Neural progenitor cell (in vitro differentiated cells): Measurements from ENCODE around the gene SLC15A1.
A peak's percentile ranks its signal among the peaks of the same experiment; 100 is the strongest.

ENCODE experiments used
- EZH2 ChIP-seq: fragments of 200-600 bp; sonication (generic); IDR thresholded peaks from 2 replicates; pipeline ENCODE4 v1.6.1; 2017; ENCODE audit warnings: antibody characterized with exemption, mild to moderate bottlenecking, moderate library complexity
- EZH2phosphoT487 ChIP-seq: fragments of 200-600 bp; sonication (generic); IDR thresholded peaks from 2 replicates; pipeline ENCODE4 v1.6.1; 2017; ENCODE audit warnings: antibody characterized with exemption
- TF ChIP-seq, protein P1 (sequence below): fragments of 200-600 bp; sonication (generic); IDR thresholded peaks from 2 replicates; pipeline ENCODE4 v1.5.1; 2017; ENCODE audit warnings: antibody characterized with exemption, mild to moderate bottlenecking

DNA sequence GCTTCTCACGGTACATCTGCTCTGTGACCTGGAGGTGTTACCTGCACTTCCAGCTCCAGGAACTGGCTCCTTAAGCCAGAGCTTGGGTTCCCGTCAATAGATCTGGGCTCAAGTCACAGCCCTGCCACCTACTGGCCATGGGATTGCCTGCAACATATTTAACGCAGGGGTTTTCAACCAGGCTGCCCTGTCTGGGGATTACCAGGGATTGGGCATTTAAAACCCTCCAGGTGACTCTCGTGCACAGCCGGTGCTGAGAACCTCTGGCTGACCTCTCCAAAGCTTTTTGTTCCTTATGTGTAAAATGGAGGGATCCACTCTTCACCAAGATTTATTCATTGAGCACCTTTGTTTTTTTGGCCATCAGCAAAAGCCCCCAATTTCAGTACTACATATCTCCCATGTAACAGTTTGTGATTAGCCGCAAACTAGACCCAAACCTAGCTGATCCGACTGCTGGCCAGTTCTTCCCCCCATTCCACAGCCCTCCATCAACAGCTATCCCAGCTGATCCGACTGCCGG, 98.9 kb downstream of the SLC15A1 start:
- TF ChIP-seq, protein P1, sequence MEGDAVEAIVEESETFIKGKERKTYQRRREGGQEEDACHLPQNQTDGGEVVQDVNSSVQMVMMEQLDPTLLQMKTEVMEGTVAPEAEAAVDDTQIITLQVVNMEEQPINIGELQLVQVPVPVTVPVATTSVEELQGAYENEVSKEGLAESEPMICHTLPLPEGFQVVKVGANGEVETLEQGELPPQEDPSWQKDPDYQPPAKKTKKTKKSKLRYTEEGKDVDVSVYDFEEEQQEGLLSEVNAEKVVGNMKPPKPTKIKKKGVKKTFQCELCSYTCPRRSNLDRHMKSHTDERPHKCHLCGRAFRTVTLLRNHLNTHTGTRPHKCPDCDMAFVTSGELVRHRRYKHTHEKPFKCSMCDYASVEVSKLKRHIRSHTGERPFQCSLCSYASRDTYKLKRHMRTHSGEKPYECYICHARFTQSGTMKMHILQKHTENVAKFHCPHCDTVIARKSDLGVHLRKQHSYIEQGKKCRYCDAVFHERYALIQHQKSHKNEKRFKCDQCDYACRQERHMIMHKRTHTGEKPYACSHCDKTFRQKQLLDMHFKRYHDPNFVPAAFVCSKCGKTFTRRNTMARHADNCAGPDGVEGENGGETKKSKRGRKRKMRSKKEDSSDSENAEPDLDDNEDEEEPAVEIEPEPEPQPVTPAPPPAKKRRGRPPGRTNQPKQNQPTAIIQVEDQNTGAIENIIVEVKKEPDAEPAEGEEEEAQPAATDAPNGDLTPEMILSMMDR, result peak; percentile 97
- no peak for TF ChIP-seq EZH2phosphoT487
- peak; percentile 40 for TF ChIP-seq EZH2
